GM12878 (cell line): Measurements from ENCODE around the gene NDST3. TPM values are rescaled to one million over a fixed set of nuclear protein-coding genes. Genes with fewer than 3 reads are reported as not detected.

ENCODE experiments used
- ATAC-seq: fragments of 200-7000 bp; cut with Tn5 transposase; 3 replicates; pipeline ENCODE4 v1.9.1; 2020; ENCODE audit warnings: mild to moderate bottlenecking, moderate library complexity
- BruUV-seq: library from RNA; stranded (reverse); fragments of 400-500 nt; replicated peaks from 2 replicates; lab custom pipeline; 2021; lab: Mats Ljungman, UMichigan
- CTCF ChIA-PET: fragments of 300-600 bp; sonication (Branson Sonifier 250); formaldehyde crosslinking; extraction: SDS; loops from one replicate; lab custom pipeline; 2021; ENCODE audit warnings: inconsistent platforms; lab: Yijun Ruan, JAX
- POLR2A ChIA-PET: fragments of 350-600 bp; formaldehyde crosslinking; extraction: SDS; loops from one replicate; lab custom pipeline; 2021; ENCODE audit warnings: inconsistent platforms; lab: Charles Lee
- RAD21 ChIA-PET: fragments of 300-600 bp; sonication (Branson Sonifier 250); formaldehyde crosslinking; loops from one replicate; lab custom pipeline; 2023; ENCODE audit warnings: antibody characterized with exemption; ENCODE audit not compliant: unreplicated experiment; lab: Charles Lee
- SMC1A ChIA-PET: fragments of 300-600 bp; sonication (Branson Sonifier 250); formaldehyde crosslinking; loops from one replicate; lab custom pipeline; 2023; ENCODE audit not compliant: unreplicated experiment, uncharacterized antibody; lab: Charles Lee
- DNase-seq: peaks from one replicate; pipeline ENCODE4 v3.0.0-alpha.2; 2011; ENCODE audit warnings: low read depth, low spot score
- FAIRE-seq: peaks from 3 replicates; lab custom pipeline; 2011; peaks lifted over from hg19 to GRCh38; lab: Jason Lieb, UNC
- H2AFZ ChIP-seq: 2 replicates; pipeline ENCODE4 v1.6.0; 2011; ENCODE audit warnings: low read depth, low read length, control low read depth; ENCODE audit not compliant: control insufficient read depth
- H3K27ac ChIP-seq: 2 replicates; pipeline ENCODE4 v1.5.1; 2011; ENCODE audit warnings: control low read depth; ENCODE audit not compliant: control insufficient read depth, insufficient read depth
- H3K27me3 ChIP-seq, 2 experiments: replicated peaks in 1 of 2; 2 replicates each; pipeline versions ENCODE4 v1.6.0 to v1.6.1; 2011; ENCODE audit warnings: low read length in 1 of 2; ENCODE audit not compliant: control insufficient read depth in 2 of 2, insufficient read depth in 2 of 2
- H3K36me3 ChIP-seq, 2 experiments: 2 replicates each; pipeline ENCODE4 v1.5.1; 2011; ENCODE audit warnings: low read length in 1 of 2; ENCODE audit not compliant: control insufficient read depth in 2 of 2, insufficient read depth in 2 of 2
- H3K4me1 ChIP-seq: 2 replicates; pipeline ENCODE4 v1.6.1; 2011; ENCODE audit warnings: mild to moderate bottlenecking, low read length, moderate library complexity, mixed read lengths; ENCODE audit not compliant: control insufficient read depth, insufficient read depth
- H3K4me2 ChIP-seq: 2 replicates; pipeline ENCODE4 v1.6.0; 2011; ENCODE audit warnings: control low read depth; ENCODE audit not compliant: control insufficient read depth, insufficient read depth
- H3K4me3 ChIP-seq: fragments of 200-600 bp; sonication (generic); 2 replicates; pipeline ENCODE4 v1.5.1; 2016
- H3K79me2 ChIP-seq: 2 replicates; pipeline ENCODE4 v1.6.0; 2011; ENCODE audit warnings: low read length; ENCODE audit not compliant: control insufficient read depth, insufficient read depth
- H3K9ac ChIP-seq: 2 replicates; pipeline ENCODE4 v1.8.0; 2011; ENCODE audit warnings: low read length, control low read depth, mixed read lengths; ENCODE audit not compliant: control insufficient read depth, insufficient read depth
- H3K9me3 ChIP-seq: replicated peaks from 3 replicates; pipeline ENCODE4 v1.5.1; 2011; ENCODE audit warnings: mild to moderate bottlenecking, low read length; ENCODE audit not compliant: control insufficient read depth, insufficient read depth
- H4K20me1 ChIP-seq: 2 replicates; pipeline ENCODE4 v1.6.0; 2011; ENCODE audit not compliant: control insufficient read depth, insufficient read depth
- CBFB ChIP-seq: IDR thresholded peaks from 2 replicates; pipeline ENCODE4 v1.6.1; 2016; ENCODE audit warnings: antibody characterized with exemption, low read depth
- CHD4 ChIP-seq: fragments of 200-600 bp; sonication (generic); IDR thresholded peaks from 2 replicates; pipeline ENCODE4 v1.6.1; 2016; ENCODE audit warnings: mild to moderate bottlenecking
- EZH2 ChIP-seq: IDR thresholded peaks from 2 replicates; pipeline ENCODE4 v1.6.1; 2012; ENCODE audit warnings: low read depth, mild to moderate bottlenecking, control low read depth, inconsistent platforms, low read length, borderline replicate concordance; ENCODE audit not compliant: control insufficient read depth
- IRF4 ChIP-seq: IDR thresholded peaks from 2 replicates; pipeline ENCODE4 v1.6.1; 2011; ENCODE audit warnings: low read depth, low read length
- KDM1A ChIP-seq: fragments of 200-600 bp; sonication (generic); IDR thresholded peaks from 2 replicates; pipeline ENCODE4 v1.6.1; 2016; ENCODE audit warnings: borderline replicate concordance
- MTA3 ChIP-seq: IDR thresholded peaks from 2 replicates; pipeline ENCODE4 v1.6.1; 2012; ENCODE audit warnings: low read length, inconsistent platforms, borderline replicate concordance
- PAX5 ChIP-seq: IDR thresholded peaks from 2 replicates; pipeline ENCODE4 v1.6.1; 2011; ENCODE audit warnings: low read depth, low read length, borderline replicate concordance
- SP1 ChIP-seq: IDR thresholded peaks from one replicate; pipeline ENCODE4 v1.6.1; 2011; ENCODE audit warnings: low read depth, low read length
- WRNIP1 ChIP-seq: IDR thresholded peaks from 2 replicates; pipeline ENCODE4 v1.6.1; 2011; ENCODE audit warnings: low read depth, low read length, improper control_type of control experiment, borderline replicate concordance
- WGBS: methylation state at CpG from one replicate; pipeline ENCODE4 v1.1.6; 2016; ENCODE audit warnings: low lambda C conversion rate; ENCODE audit not compliant: insufficient replicate concordance, insufficient coverage; ENCODE audit errors: missing lambda C conversion rate; 5-methylcytosine and 5-hydroxymethylcytosine counted together
- in situ Hi-C: fragments of 300-500 bp; cut with MboI; formaldehyde crosslinking; loops from 9 replicates; pipeline ENCODE4 v1.14.3; 2018; ENCODE audit warnings: mixed read lengths
- intact Hi-C: fragments of 100-400 bp; cut with micrococcal nuclease; formaldehyde crosslinking; loops from one replicate; pipeline ENCODE4 v1.14.2; 2022; ENCODE audit not compliant: unreplicated experiment
- polyA plus RNA-seq, 11 experiments: library from polyadenylated mRNA; depleted of rRNA in 4 of 11; unstranded in 6 of 11; stranded (reverse) in 5 of 11; fragments of >200 nt; fragmentation: Nextera tagmentation in 4 of 11; fragmentation: Illumina TruSeq in 1 of 11; extraction: Ambion mirVana in 4 of 11; extraction: Trizol in 1 of 11; gene quantifications; 1 replicate in 1 of 11; 2 replicates in 10 of 11; pipeline versions ENCODE4 v1.2.1 to v1.2.3, GENCODE V29; 2011 to 2016; ENCODE audit warnings: inconsistent platforms in 2 of 11, missing spikeins in 2 of 11, low read depth in 1 of 11
- total RNA-seq, 4 experiments: library from RNA; depleted of rRNA in 3 of 4; stranded (reverse); fragments of >200 nt in 3 of 4; fragmentation: Illumina TruSeq in 1 of 4; extraction: Trizol in 1 of 4; gene quantifications; 2 replicates each; pipeline versions ENCODE4 v1.2.1 to v1.2.3, GENCODE V29; 2013 to 2021
- TF ChIP-seq, protein P1 (sequence below): IDR thresholded peaks from 2 replicates; pipeline ENCODE4 v1.6.1; 2012; ENCODE audit warnings: mild to moderate bottlenecking, low read depth, low read length
- TF ChIP-seq, protein P2 (sequence below): fragments of 150-350 bp; IDR thresholded peaks from 2 replicates; pipeline ENCODE4 v1.6.1; 2016; ENCODE audit warnings: low read depth, low read length

The NDST3 gene
- total and polyA plus RNA-seq, 10 of the 15 experiments (the other 5 are each of a cell fraction or from before 2014, with no cell fraction given), result 0.03 TPM; not detected in 8

DNA sequence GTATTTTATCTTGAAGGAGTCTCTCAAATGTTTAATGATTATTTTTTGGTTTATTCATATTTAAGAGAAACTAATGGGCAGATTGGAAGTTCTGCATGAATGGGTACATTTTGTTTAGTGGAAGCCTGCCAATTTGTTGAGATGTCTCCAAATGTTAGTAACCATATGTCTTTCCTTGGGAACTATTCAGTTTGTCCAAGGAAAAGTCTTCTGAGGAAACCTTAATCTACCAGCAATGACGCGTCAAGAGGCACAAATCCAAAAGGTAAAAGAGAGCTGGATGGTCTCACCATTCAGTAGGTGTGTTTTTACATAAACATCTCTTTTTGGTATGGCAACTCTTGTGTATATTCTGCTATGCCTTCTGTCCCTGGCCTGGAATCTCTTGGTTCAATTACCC lies 37.4 kb upstream of the NDST3 start (continued):
- TF ChIP-seq IRF4, result no peak

DNA sequence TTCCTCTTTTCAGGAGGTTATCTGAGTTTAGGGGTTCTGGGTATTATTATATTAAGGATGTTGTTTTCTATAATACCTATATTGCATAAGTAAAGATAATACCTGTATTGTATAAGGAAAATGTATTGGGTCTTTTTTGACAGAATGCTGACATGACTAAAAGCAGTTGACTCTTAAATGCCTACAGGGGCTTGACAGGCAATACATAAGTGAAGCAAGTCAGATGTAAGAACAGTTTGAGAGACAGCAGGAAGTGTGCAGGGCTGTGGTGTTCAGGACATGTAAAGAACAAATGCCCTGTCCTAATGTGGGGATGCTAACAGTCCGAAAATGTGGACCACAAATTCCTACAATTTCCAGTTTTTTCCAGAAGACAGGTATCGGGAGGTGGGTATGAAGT lies 30.2 kb upstream of the NDST3 start:
- ChIA-PET POLR2A (no interaction called here), SMC1A (no interaction called here), RAD21 (no interaction called here), CTCF (no interaction called here)
- DNase-seq, result no peak
- no peak for ATAC-seq
- H3K27ac ChIP-seq, result no peak overlapping the region
- FAIRE-seq, result no peak
- no peaks in the 10 kb centered on the region for H3K27me3 ChIP-seq
- WGBS, result 3% methylated on average over 2 of the region's 2 CpGs
- TF ChIP-seq KDM1A, result no peak
- TF ChIP-seq CHD4, result no peak
- no peak for TF ChIP-seq WRNIP1
- TF ChIP-seq, protein P1, sequence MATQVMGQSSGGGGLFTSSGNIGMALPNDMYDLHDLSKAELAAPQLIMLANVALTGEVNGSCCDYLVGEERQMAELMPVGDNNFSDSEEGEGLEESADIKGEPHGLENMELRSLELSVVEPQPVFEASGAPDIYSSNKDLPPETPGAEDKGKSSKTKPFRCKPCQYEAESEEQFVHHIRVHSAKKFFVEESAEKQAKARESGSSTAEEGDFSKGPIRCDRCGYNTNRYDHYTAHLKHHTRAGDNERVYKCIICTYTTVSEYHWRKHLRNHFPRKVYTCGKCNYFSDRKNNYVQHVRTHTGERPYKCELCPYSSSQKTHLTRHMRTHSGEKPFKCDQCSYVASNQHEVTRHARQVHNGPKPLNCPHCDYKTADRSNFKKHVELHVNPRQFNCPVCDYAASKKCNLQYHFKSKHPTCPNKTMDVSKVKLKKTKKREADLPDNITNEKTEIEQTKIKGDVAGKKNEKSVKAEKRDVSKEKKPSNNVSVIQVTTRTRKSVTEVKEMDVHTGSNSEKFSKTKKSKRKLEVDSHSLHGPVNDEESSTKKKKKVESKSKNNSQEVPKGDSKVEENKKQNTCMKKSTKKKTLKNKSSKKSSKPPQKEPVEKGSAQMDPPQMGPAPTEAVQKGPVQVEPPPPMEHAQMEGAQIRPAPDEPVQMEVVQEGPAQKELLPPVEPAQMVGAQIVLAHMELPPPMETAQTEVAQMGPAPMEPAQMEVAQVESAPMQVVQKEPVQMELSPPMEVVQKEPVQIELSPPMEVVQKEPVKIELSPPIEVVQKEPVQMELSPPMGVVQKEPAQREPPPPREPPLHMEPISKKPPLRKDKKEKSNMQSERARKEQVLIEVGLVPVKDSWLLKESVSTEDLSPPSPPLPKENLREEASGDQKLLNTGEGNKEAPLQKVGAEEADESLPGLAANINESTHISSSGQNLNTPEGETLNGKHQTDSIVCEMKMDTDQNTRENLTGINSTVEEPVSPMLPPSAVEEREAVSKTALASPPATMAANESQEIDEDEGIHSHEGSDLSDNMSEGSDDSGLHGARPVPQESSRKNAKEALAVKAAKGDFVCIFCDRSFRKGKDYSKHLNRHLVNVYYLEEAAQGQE, result no peak
- TF ChIP-seq, protein P2, sequence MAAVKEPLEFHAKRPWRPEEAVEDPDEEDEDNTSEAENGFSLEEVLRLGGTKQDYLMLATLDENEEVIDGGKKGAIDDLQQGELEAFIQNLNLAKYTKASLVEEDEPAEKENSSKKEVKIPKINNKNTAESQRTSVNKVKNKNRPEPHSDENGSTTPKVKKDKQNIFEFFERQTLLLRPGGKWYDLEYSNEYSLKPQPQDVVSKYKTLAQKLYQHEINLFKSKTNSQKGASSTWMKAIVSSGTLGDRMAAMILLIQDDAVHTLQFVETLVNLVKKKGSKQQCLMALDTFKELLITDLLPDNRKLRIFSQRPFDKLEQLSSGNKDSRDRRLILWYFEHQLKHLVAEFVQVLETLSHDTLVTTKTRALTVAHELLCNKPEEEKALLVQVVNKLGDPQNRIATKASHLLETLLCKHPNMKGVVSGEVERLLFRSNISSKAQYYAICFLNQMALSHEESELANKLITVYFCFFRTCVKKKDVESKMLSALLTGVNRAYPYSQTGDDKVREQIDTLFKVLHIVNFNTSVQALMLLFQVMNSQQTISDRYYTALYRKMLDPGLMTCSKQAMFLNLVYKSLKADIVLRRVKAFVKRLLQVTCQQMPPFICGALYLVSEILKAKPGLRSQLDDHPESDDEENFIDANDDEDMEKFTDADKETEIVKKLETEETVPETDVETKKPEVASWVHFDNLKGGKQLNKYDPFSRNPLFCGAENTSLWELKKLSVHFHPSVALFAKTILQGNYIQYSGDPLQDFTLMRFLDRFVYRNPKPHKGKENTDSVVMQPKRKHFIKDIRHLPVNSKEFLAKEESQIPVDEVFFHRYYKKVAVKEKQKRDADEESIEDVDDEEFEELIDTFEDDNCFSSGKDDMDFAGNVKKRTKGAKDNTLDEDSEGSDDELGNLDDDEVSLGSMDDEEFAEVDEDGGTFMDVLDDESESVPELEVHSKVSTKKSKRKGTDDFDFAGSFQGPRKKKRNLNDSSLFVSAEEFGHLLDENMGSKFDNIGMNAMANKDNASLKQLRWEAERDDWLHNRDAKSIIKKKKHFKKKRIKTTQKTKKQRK, result no peak
- TF ChIP-seq MTA3, result no peak
- TF ChIP-seq CBFB, result no peak
- no peak for TF ChIP-seq SP1
- no peak for TF ChIP-seq PAX5
- TF ChIP-seq EZH2, result no peak
- H3K4me1 ChIP-seq, result no peaks in the 10 kb centered on the region
- H3K4me2 ChIP-seq, result no peak overlapping the region
- H2AFZ ChIP-seq, result no peak overlapping the region
- H3K79me2 ChIP-seq, result no peaks in the 10 kb centered on the region
- in situ Hi-C loops, result no loop called here
- intact Hi-C loops, result no loop called here
- H3K4me3 ChIP-seq, result no peak overlapping the region
- BruUV-seq, result no TSS peak
- no peaks in the 10 kb centered on the region for H3K9me3 ChIP-seq
- H3K36me3 ChIP-seq, result no peaks in the 10 kb centered on the region
- no peaks in the 10 kb centered on the region for H4K20me1 ChIP-seq
- H3K9ac ChIP-seq, result no peak overlapping the region
